Activated CD4-positive, alpha-beta T cell treated with anti-CD3 and anti-CD28 coated beads for 4 hours (primary cell): ENCODE results near the gene LY6G6C.

Experiments
- DNase-seq, 2 donors: peaks; one replicate each; pipeline ENCODE4 v3.0.0-alpha.2; 2020

LY6G6C gene

DNA sequence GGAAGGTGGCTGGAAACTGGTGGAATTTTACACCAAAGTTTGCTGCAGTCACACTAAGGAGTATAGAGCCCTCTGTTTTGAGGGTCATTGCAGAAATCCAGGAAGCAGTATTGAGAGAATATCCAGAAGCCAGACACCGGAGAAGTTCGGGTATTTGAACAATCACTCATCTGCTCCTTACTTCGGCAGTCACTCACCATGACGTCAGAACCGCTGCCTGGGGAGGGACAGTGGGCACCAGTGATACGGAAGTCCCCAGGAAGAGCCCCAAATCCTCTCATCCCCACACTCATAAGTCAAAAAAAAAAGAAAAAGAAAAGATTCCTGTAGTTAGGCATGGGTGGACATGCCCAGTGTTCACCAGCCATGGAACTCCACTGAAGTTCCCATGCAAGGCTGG, 44.6 kb downstream of the LY6G6C start:
- DNase-seq, result no peak

DNA sequence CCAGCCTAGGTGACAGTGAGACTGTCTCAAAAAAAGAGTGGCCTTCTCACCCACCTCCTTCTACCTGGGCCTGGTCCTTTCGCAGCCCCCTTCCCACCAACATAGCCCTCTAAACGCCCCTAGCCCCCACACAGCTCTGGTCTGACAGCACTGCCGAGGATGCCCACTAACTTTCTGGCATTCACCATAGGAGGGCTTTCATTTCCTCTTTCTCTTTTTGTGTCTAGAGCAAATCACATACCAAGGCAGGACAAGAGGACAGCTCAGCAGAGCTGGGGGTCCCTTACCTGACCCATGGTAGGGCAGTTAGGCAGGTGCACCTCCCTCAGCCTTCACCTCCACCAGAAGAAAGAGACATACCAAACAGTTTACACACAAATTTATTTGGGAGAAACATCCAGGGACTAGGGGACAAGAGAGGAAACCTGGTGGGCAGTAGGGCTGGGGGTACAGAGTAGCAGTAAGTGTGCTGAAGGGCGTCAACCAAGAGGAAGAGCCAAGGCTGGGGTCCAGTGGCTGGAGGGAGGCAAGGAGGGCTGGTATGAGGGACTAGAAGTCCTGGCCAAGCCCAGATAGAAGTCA, 45.1 kb downstream of the LY6G6C start:
- DNase-seq, result no peak

DNA sequence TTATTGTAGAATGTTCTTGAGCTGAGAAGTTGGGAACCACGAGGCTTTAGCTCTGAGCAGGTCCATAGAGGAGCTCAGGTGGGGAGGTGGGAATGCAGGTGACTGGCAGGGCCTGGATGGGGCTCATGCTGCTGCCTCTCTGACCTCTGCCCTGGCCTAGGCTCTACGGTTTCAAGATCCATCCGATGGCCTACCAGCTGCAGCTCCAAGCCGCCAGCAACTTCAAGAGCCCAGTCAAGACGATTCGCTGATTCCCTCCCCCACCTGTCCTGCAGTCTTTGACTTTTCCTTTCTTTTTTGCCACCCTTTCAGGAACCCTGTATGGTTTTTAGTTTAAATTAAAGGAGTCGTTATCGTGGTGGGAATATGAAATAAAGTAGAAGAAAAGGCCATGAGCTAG, 51.9 kb downstream of the LY6G6C start, which contains the start of gene LY6G5B:
LY6G5B (plus strand) TSS at position 301 of the 400 bp plus-strand sequence. CDS start 975 bp downstream, outside the sequence.
- no peak for DNase-seq
